DND-41 (cell line): ENCODE results near the gene RNASET2.
"Not testable (repeated sequence)": the region's sequence is repeated elsewhere in the genome, so short reads cannot be mapped to it uniquely, and the experiment has no call there.

ENCODE experiments used
- CTCF ChIP-seq: IDR thresholded peaks from 2 replicates; pipeline ENCODE4 v1.5.1; 2012; ENCODE audit warnings: borderline replicate concordance, low read length, moderate library complexity, mild to moderate bottlenecking; ENCODE audit not compliant: poor library complexity, severe bottlenecking; ENCODE audit errors: extremely low read depth
- EZH2 ChIP-seq: IDR thresholded peaks from 3 replicates; pipeline ENCODE4 v1.6.1; 2012; ENCODE audit warnings: borderline replicate concordance, low read depth, mild to moderate bottlenecking, moderate library complexity, low read length, inconsistent platforms; ENCODE audit not compliant: severe bottlenecking

GRCh38 chr6:166886773-166887172 lies 69.6 kb downstream of the RNASET2 start:
- not testable (repeated sequence) for TF ChIP-seq CTCF, EZH2
